GM19240 (cell line): ENCODE measurements around the gene MAF.

Experiments
- DNase-seq: peaks from one replicate; pipeline ENCODE4 v3.0.0; 2011; ENCODE audit warnings: low spot score; ENCODE audit not compliant: insufficient read length

MAF gene

GRCh38 chr16:79547085-79547484 lies 53.5 kb downstream of the MAF start:
- no peak for DNase-seq
